Measurements from ENCODE around the gene MYRIP. TPM values are rescaled to one million over a fixed set of nuclear protein-coding genes. Genes with fewer than 3 reads are reported as not detected.

The MYRIP gene
- total and polyA plus RNA-seq, 2 of the 4 experiments (the other 2 are of a cell fraction), result not detected

- H2AFZ ChIP-seq (replicated peaks; ENCODE audit: low read length, poor library complexity), result no peak overlapping the region
- H3K56ac ChIP-seq (ENCODE audit: extremely low read depth, insufficient read depth, low read length), result no peak overlapping the region
- TF ChIP-seq SMC3 (IDR thresholded peaks at IDR 0.05; ENCODE audit: low read depth, low read length) (no peak), BHLHE40 (IDR thresholded peaks at IDR 0.05; ENCODE audit: low read depth, low read length) (no peak), MAZ (IDR thresholded peaks at IDR 0.05; ENCODE audit: borderline replicate concordance, low read depth, low read length) (no peak), POLR2A (IDR thresholded peaks at IDR 0.05; ENCODE audit: low read depth, low read length) (no peak), RCOR1 (IDR thresholded peaks at IDR 0.05; ENCODE audit: insufficient replicate concordance, low read length) (no peak), ELK1 (IDR thresholded peaks at IDR 0.05; ENCODE audit: borderline replicate concordance, low read depth, low read length) (no peak), CTCF (conservative IDR thresholded peaks at IDR 0.05; ENCODE audit: low read depth, low read length) (no peak), CEBPB (IDR thresholded peaks at IDR 0.05; ENCODE audit: low read depth, low read length) (no peak), RAD21 (IDR thresholded peaks at IDR 0.05; ENCODE audit: low read length) (no peak), RFX5 (IDR thresholded peaks at IDR 0.05; ENCODE audit: low read depth, low read length) (no peak), FOS (IDR thresholded peaks at IDR 0.05; ENCODE audit: low read depth, low read length) (no peak), NFE2L2 (IDR thresholded peaks at IDR 0.05; ENCODE audit: low read depth, low read length) (no peak), MAFK (IDR thresholded peaks at IDR 0.05; ENCODE audit: low read depth, low read length) (no peak), CHD1 (IDR thresholded peaks at IDR 0.05; ENCODE audit: low read depth, low read length) (no peak), MXI1 (IDR thresholded peaks at IDR 0.05; ENCODE audit: borderline replicate concordance, low read depth, low read length) (no peak), USF2 (IDR thresholded peaks at IDR 0.05; ENCODE audit: low read depth, low read length) (no peak)
- dilution Hi-C loops (cut with HindIII; ENCODE audit: low sequenced_read_pairs, unreplicated experiment), result no loop called here
- ChIA-PET CTCF (no interaction called here), POLR2A (ENCODE audit: unreplicated experiment) (no interaction called here)
- H2BK120ac ChIP-seq (ENCODE audit: low read depth, low read length), result no peak overlapping the region
- H2BK15ac ChIP-seq (ENCODE audit: low read depth, low read length), result no peak overlapping the region
- no peak overlapping the region for H3K9ac ChIP-seq (ENCODE audit: low read depth, low read length)
- H3K23ac ChIP-seq (ENCODE audit: low read depth, low read length), result no peak overlapping the region
- ATAC-seq (ENCODE audit: low read depth), result no peak
- WGBS, 2 experiments (ENCODE audit: extremely low coverage in 2 of 2, insufficient read length in 1 of 2), result no CpG with 5 or more reads among the region's 3 CpGs
- H3K4me3 ChIP-seq (ENCODE audit: insufficient read depth, low read depth, low read length), result no peak overlapping the region
- no peak overlapping the region for H3K14ac ChIP-seq (replicated peaks; ENCODE audit: low read depth, low read length)
- in situ Hi-C loops (cut with MboI; ENCODE audit: low sequenced_read_pairs), result no loop called here
- no TSS peak for BruUV-seq (replicated peaks)
- H3K4me1 ChIP-seq (ENCODE audit: control insufficient read depth, insufficient read depth, low read length), result no peaks in the 10 kb centered on the region
- H2AK9ac ChIP-seq (replicated peaks; ENCODE audit: low read depth, low read length, poor library complexity), result no peak overlapping the region
- no peak overlapping the region for H2BK20ac ChIP-seq (ENCODE audit: low read depth, low read length)
- H3K79me1 ChIP-seq (ENCODE audit: low read depth in 1 of 2, low read length in 2 of 2), result no peaks in the 10 kb centered on the region
- no peaks in the 10 kb centered on the region for H3K36me3 ChIP-seq (ENCODE audit: control insufficient read depth, insufficient read depth, low read length)
- no peak for DNase-seq
- H3K27me3 ChIP-seq (ENCODE audit: control insufficient read depth, insufficient read depth, low read length), result no peaks in the 10 kb centered on the region
- peaks cover 17% of the 10 kb centered on the region for H3K9me3 ChIP-seq (ENCODE audit: control insufficient read depth, insufficient read depth, low read length)
- H3K27ac ChIP-seq (ENCODE audit: insufficient read depth, low read length), result no peak overlapping the region
- H3K18ac ChIP-seq (ENCODE audit: low read depth, low read length), result no peak overlapping the region
- no peak overlapping the region for H2BK5ac ChIP-seq (ENCODE audit: low read depth, low read length, poor library complexity, severe bottlenecking)
- no peak overlapping the region for H4K91ac ChIP-seq (ENCODE audit: insufficient read depth, low read depth, low read length)
- no peaks in the 10 kb centered on the region for H3K9me1 ChIP-seq (ENCODE audit: insufficient read depth, low read length)
- no peak overlapping the region for H4K8ac ChIP-seq (ENCODE audit: low read depth in 2 of 2, low read length in 2 of 2)
- H2AK5ac ChIP-seq (ENCODE audit: low read depth, low read length), result no peak overlapping the region
- no peak overlapping the region for H4K5ac ChIP-seq (ENCODE audit: low read depth, low read length)
- no peak overlapping the region for H3K4me2 ChIP-seq (ENCODE audit: low read depth, low read length)
- intact Hi-C loops (cut with micrococcal nuclease), result no loop called here
- no peaks in the 10 kb centered on the region for H4K20me1 ChIP-seq (ENCODE audit: insufficient read depth, low read length)
- no peak overlapping the region for H3K4ac ChIP-seq (ENCODE audit: low read depth, low read length)
Observed at GRCh38 chr3:39910826-39911464, 101.5 kb downstream of the MYRIP start.
